K562 (cell line): ENCODE measurements around the gene SLC5A2. TPM values are rescaled to one million over a fixed set of nuclear protein-coding genes. Genes with fewer than 3 reads are reported as not detected.
A peak's percentile ranks its signal among the peaks of the same experiment; 100 is the strongest.

Experiments used
- ATAC-seq: fragments of 200-7000 bp; cut with Tn5 transposase; 3 replicates; pipeline ENCODE4 v1.9.1; 2020; ENCODE audit warnings: moderate library complexity
- BruUV-seq: library from RNA; stranded (reverse); fragments of 400-500 nt; replicated peaks from 2 replicates; lab custom pipeline; 2021; lab: Mats Ljungman, UMichigan
- CTCF ChIA-PET: fragments of 300-600 bp; formaldehyde crosslinking; extraction: SDS; loops from one replicate; lab custom pipeline; 2021; ENCODE audit warnings: low intra/inter-chr PET ratio; lab: Yijun Ruan, JAX
- POLR2A ChIA-PET: fragments of 300-600, 350-650 bp; sonication (Branson Sonifier 250); formaldehyde crosslinking; extraction: SDS; loops from one replicate; lab custom pipeline; 2021; ENCODE audit warnings: antibody characterized with exemption, inconsistent platforms; lab: Yijun Ruan, JAX
- DNase-seq, 4 experiments: peaks; one replicate each; pipeline versions ENCODE4 v3.0.0 to v3.0.0-alpha.2; 2011 to 2018; ENCODE audit warnings: low spot score in 3 of 4, mixed read lengths in 3 of 4; ENCODE audit errors: extremely low read depth in 1 of 4
- FAIRE-seq: peaks from 2 replicates; lab custom pipeline; 2011; peaks lifted over from hg19 to GRCh38; lab: Jason Lieb, UNC
- H2AFZ ChIP-seq: 2 replicates; pipeline ENCODE4 v1.6.0; 2011; ENCODE audit warnings: low read depth, low read length, control low read depth, inconsistent platforms
- H3K27ac ChIP-seq: fragments of 200-600 bp; 3 replicates; pipeline ENCODE4 v1.8.0; 2011; ENCODE audit warnings: low read depth, mild to moderate bottlenecking, control low read depth, inconsistent platforms, low read length, moderate library complexity, mixed read lengths; ENCODE audit errors: extremely low read depth
- H3K27me3 ChIP-seq, 2 experiments: fragments of 300-600 bp in 1 of 2; 2 replicates in 1 of 2; 3 replicates in 1 of 2; pipeline versions ENCODE4 v1.6.0 to v1.8.0; 2011; ENCODE audit warnings: inconsistent platforms in 2 of 2, low read length in 2 of 2, mild to moderate bottlenecking in 1 of 2, mixed read lengths in 1 of 2, moderate library complexity in 1 of 2; ENCODE audit not compliant: control insufficient read depth in 2 of 2, insufficient read depth in 2 of 2
- H3K36me3 ChIP-seq: fragments of 300-600 bp; 3 replicates; pipeline ENCODE4 v1.8.0; 2011; ENCODE audit warnings: mild to moderate bottlenecking, low read length, inconsistent platforms; ENCODE audit not compliant: control insufficient read depth, insufficient read depth
- H3K4me1 ChIP-seq, 2 experiments: fragments of 200-600 bp in 1 of 2; replicated peaks in 1 of 2; 2 replicates in 1 of 2; 3 replicates in 1 of 2; pipeline versions ENCODE4 v1.5.1 to v1.8.0; 2011; ENCODE audit warnings: inconsistent platforms in 2 of 2, low read length in 2 of 2, mild to moderate bottlenecking in 1 of 2, mixed read lengths in 1 of 2, moderate library complexity in 1 of 2; ENCODE audit not compliant: control insufficient read depth in 2 of 2, insufficient read depth in 2 of 2
- H3K4me2 ChIP-seq: 2 replicates; pipeline ENCODE4 v1.6.1; 2011; ENCODE audit warnings: low read length, control low read depth, inconsistent platforms, mixed read lengths; ENCODE audit not compliant: insufficient read depth
- H3K4me3 ChIP-seq: fragments of 200-600 bp; sonication (generic), shearing (Covaris generic); 2 replicates; pipeline ENCODE4 v1.5.1; 2016; ENCODE audit warnings: control low read depth, inconsistent platforms
- H3K79me2 ChIP-seq: fragments of 200-600 bp; 3 replicates; pipeline ENCODE4 v1.8.0; 2011; ENCODE audit warnings: low read length, inconsistent platforms; ENCODE audit not compliant: control insufficient read depth, insufficient read depth
- H3K9ac ChIP-seq, 2 experiments: 2 replicates each; pipeline versions ENCODE4 v1.6.0 to v1.6.1; 2011; ENCODE audit warnings: low read depth in 2 of 2, low read length in 2 of 2, control low read depth in 1 of 2, inconsistent platforms in 1 of 2, mild to moderate bottlenecking in 1 of 2, mixed read lengths in 1 of 2; ENCODE audit not compliant: insufficient read depth in 1 of 2
- H3K9me1 ChIP-seq: one replicate; pipeline ENCODE4 v1.6.0; 2011; ENCODE audit warnings: inconsistent platforms, mild to moderate bottlenecking, low read length, moderate library complexity; ENCODE audit not compliant: control insufficient read depth, insufficient read depth
- H3K9me3 ChIP-seq: replicated peaks from 2 replicates; pipeline ENCODE4 v1.5.1; 2011; ENCODE audit warnings: low read depth, low read length, inconsistent platforms; ENCODE audit not compliant: control insufficient read depth, insufficient read depth
- H4K20me1 ChIP-seq: replicated peaks from 2 replicates; pipeline ENCODE4 v1.6.1; 2011; ENCODE audit warnings: low read length, inconsistent platforms, mixed read lengths; ENCODE audit not compliant: control insufficient read depth, insufficient read depth
- LEF1 ChIP-seq: fragments of 450-650 bp; IDR thresholded peaks from 2 replicates; pipeline ENCODE4 v1.6.1; 2016; ENCODE audit warnings: mild to moderate bottlenecking
- WGBS: fragments of 100-300 bp; shearing (Covaris generic); methylation state at CpG from one replicate; pipeline ENCODE4 v1.1.6; 2016; ENCODE audit warnings: low coverage, mixed read lengths; ENCODE audit not compliant: insufficient coverage; ENCODE audit errors: missing lambda C conversion rate; 5-methylcytosine and 5-hydroxymethylcytosine counted together
- in situ Hi-C: fragments of 300-500 bp; cut with MboI; formaldehyde crosslinking; loops from 4 replicates; pipeline ENCODE4 v1.15.0; 2018; ENCODE audit warnings: inconsistent platforms, mixed read lengths
- intact Hi-C: fragments of 100-400 bp; cut with micrococcal nuclease; formaldehyde crosslinking; loops from 2 replicates; pipeline ENCODE4 v1.14.2; 2022
- polyA plus RNA-seq, 8 experiments: library from polyadenylated mRNA; depleted of rRNA in 4 of 8; stranded (reverse) in 5 of 8; unstranded in 3 of 8; fragments of >200 nt; fragmentation: Nextera tagmentation in 2 of 8; fragmentation: Illumina TruSeq in 1 of 8; extraction: Ambion mirVana in 2 of 8; extraction: Trizol in 1 of 8; gene quantifications; 2 replicates each; pipeline versions ENCODE4 v1.2.1 to v1.2.3, GENCODE V29; 2011 to 2014; ENCODE audit warnings: inconsistent platforms in 1 of 8, missing spikeins in 1 of 8
- total RNA-seq, 7 experiments: library from RNA; depleted of rRNA in 6 of 7; stranded (reverse); fragments of >200 nt in 6 of 7; fragmentation: Illumina TruSeq in 2 of 7; extraction: Trizol in 2 of 7; gene quantifications; 2 replicates each; pipeline versions ENCODE4 v1.2.1 to v1.2.3, GENCODE V29; 2011 to 2021; ENCODE audit warnings: low replicate concordance in 1 of 7
- TF ChIP-seq, protein P1 (sequence below), 2 experiments: fragments of 450-650 bp in 1 of 2; sonication (generic) in 1 of 2; formaldehyde crosslinking in 1 of 2; IDR thresholded peaks; 2 replicates each; pipeline versions ENCODE4 v1.7.1 to v1.9.0; 2016 to 2022; ENCODE audit warnings: inconsistent platforms in 1 of 2, mild to moderate bottlenecking in 1 of 2, missing genetic modification reagents in 1 of 2

The SLC5A2 gene
- total and polyA plus RNA-seq, 9 of the 15 experiments (the other 6 are each of a cell fraction or from before 2014, with no cell fraction given): 0.07 to 2.7 (median 2.2) TPM; not detected in 6

DNA sequence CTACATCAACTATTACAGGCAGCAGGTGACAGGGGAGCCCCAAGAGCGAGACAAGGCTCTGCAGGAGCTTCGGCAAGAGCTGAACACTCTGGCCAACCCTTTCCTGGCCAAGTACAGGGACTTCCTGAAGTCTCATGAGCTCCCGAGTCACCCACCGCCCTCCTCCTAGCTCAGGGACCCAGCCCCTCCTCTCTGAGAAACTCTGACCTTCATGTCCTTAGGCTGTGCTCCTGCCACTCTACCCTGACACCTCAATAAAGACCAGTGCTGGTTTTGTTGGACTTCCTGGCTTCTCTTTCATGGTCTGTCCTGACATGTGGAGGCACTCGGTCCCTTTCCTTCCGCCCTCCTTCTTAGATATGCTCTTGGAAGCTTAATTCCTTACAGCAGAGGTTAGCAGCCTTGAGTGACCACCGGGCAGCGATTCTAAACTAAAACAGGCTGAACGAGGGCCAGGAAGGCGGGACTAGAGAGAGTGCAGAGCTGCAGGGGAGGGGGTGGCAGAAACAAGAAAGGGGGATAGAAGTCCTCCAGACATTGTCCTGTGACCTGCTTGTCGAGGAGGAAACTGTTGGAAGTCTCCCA lies 45.7 kb downstream of the SLC5A2 start:
- peaks cover 26 to 28% of the 10 kb centered on the region in 2 experiments; a peak in 4 of 5 replicates for H3K4me1 ChIP-seq
- in situ Hi-C loops: no loop called here
- H3K9ac ChIP-seq: peak overlapping the region; percentile 32 to 41; a peak in 3 of 4 replicates
- peak overlapping the region; percentile 74 for H3K4me2 ChIP-seq
- H2AFZ ChIP-seq: peak overlapping the region; percentile 79
- CTCF ChIA-PET: no interaction called here
- peak in 1 of 4 experiments; percentile 25 for DNase-seq
- WGBS: 57% methylated on average over 9 of the region's 11 CpGs
- H3K27me3 ChIP-seq: no peaks in the 10 kb centered on the region
- peak overlapping the region; percentile 44 for H3K27ac ChIP-seq
- intact Hi-C loops: no loop called here
- BruUV-seq: no TSS peak
- POLR2A ChIA-PET: interaction anchor here (1.2 to 2.2 kb wide), 2 partner anchors 11 to 20 kb away, joined by 3 to 9 read pairs; partner anchors contain the start of gene RUSF1
- no peaks in the 10 kb centered on the region for H3K36me3 ChIP-seq
- FAIRE-seq: no peak
- no peak for TF ChIP-seq LEF1
- TF ChIP-seq, protein P1, sequence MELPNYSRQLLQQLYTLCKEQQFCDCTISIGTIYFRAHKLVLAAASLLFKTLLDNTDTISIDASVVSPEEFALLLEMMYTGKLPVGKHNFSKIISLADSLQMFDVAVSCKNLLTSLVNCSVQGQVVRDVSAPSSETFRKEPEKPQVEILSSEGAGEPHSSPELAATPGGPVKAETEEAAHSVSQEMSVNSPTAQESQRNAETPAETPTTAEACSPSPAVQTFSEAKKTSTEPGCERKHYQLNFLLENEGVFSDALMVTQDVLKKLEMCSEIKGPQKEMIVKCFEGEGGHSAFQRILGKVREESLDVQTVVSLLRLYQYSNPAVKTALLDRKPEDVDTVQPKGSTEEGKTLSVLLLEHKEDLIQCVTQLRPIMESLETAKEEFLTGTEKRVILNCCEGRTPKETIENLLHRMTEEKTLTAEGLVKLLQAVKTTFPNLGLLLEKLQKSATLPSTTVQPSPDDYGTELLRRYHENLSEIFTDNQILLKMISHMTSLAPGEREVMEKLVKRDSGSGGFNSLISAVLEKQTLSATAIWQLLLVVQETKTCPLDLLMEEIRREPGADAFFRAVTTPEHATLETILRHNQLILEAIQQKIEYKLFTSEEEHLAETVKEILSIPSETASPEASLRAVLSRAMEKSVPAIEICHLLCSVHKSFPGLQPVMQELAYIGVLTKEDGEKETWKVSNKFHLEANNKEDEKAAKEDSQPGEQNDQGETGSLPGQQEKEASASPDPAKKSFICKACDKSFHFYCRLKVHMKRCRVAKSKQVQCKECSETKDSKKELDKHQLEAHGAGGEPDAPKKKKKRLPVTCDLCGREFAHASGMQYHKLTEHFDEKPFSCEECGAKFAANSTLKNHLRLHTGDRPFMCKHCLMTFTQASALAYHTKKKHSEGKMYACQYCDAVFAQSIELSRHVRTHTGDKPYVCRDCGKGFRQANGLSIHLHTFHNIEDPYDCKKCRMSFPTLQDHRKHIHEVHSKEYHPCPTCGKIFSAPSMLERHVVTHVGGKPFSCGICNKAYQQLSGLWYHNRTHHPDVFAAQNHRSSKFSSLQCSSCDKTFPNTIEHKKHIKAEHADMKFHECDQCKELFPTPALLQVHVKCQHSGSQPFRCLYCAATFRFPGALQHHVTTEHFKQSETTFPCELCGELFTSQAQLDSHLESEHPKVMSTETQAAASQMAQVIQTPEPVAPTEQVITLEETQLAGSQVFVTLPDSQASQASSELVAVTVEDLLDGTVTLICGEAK (IDR thresholded peaks at IDR 0.05): 0 out of 2 replicates have a peak, but pooled peaks have one; percentile 35
- TF ChIP-seq, protein P1 (CRISPR knock-in tag; IDR thresholded peaks at IDR 0.05): no peak
- ATAC-seq: peak; percentile 27
- 0 out of 2 replicates have a peak, but pooled peaks cover 1% of the 10 kb centered on the region for H3K9me3 ChIP-seq
- H3K9me1 ChIP-seq: no peaks in the 10 kb centered on the region
- peak overlapping the region; percentile 28; the same call in 1 of the 2 replicates for H3K4me3 ChIP-seq
- no peaks in the 10 kb centered on the region for H3K79me2 ChIP-seq
- no peaks in the 10 kb centered on the region for H4K20me1 ChIP-seq
